HG03045 (cell line): ENCODE measurements around the gene FAM83G.
"Not testable (repeated sequence)": the region's sequence is repeated elsewhere in the genome, so short reads cannot be mapped to it uniquely, and the experiment has no call there.

Experiments used
- ATAC-seq: cut with Tn5 transposase; IDR thresholded peaks from one replicate; pipeline ENCODE4 v1.9.1; 2021; ENCODE audit warnings: mild to moderate bottlenecking, moderate library complexity; ENCODE audit not compliant: unreplicated experiment

FAM83G gene

GRCh38 chr17:19023209-19023999 lies 18.8 kb upstream of the FAM83G start:
- ATAC-seq = no peak

GRCh38 chr17:19022747-19023146 lies 18.2 kb upstream of the FAM83G start:
- no peak for ATAC-seq

GRCh38 chr17:19022128-19022527 lies 17.6 kb upstream of the FAM83G start:
- no peak for ATAC-seq

GRCh38 chr17:19021622-19022083 lies 17.1 kb upstream of the FAM83G start:
- ATAC-seq = no peak

- not testable (repeated sequence) for ATAC-seq
Observed at GRCh38 chr17:19021011-19021621, 16.6 kb upstream of the FAM83G start.

- ATAC-seq = no peak
Observed at GRCh38 chr17:19020016-19020415, 15.5 kb upstream of the FAM83G start.

- ATAC-seq = no peak
Observed at GRCh38 chr17:19019041-19019941, 14.7 kb upstream of the FAM83G start.

DNA sequence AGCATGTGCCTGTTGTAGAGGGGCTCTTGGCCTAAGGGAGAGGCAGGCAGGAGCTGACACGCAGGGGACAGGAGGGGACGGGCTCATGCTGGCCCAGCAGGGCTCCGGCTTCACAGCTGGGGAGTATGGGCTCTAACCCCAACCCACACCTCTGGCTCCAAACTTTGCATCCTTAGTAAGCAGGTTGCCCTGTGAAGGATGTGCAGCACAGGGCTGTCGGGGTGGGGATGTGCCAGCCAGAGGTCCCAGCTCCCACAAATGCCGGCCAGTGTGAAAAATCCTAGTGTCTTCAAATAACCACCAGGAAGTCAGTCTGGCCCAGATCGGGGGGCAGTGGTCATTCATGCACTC lies 14.0 kb upstream of the FAM83G start:
- ATAC-seq = no peak

GRCh38 chr17:19017804-19018599 lies 13.4 kb upstream of the FAM83G start:
- ATAC-seq = no peak

- ATAC-seq = no peak
Observed at GRCh38 chr17:19017401-19017800, 12.8 kb upstream of the FAM83G start.

- no peak for ATAC-seq
Observed at GRCh38 chr17:19016881-19017280, 12.3 kb upstream of the FAM83G start.

DNA sequence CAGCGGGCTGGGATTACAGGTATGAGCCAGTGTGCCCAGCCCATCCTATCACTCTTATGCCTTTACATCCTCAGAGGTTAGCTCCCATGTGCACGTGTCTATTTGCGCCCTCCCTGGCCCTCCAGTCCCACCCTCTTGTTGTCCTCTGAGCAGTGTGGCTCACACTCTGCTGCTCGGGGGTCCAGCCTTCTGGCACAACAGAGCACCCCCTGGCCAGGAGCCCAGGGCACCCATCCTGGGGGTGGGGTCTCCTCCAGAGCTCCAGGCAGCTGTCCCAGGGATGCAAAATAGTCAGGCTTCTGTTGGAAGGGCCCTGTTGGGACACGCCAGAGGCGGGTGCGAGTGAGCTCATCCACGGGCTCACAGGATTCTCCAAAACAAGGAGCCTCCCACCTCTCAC lies 11.7 kb upstream of the FAM83G start:
- no peak for ATAC-seq

DNA sequence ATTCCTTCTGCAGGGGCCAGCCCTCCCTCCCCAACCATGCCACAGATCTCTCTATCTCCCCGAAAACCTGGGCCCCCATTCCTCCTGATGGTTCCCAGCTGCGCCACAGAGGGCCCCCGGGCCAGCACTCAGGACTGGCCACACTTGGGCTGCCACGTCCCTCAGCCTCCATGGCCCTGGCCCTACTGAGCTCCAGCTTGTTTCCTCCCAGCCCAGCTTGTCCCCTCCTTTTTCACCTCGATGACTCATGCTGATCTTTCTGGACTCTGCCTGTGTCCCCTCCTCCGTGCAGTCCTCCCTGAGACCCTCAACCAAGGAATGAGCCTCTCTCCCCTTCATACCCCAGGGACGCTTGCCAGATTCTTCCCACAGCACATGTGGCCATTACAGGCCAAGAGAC lies 10.9 kb upstream of the FAM83G start:
- ATAC-seq = no peak

DNA sequence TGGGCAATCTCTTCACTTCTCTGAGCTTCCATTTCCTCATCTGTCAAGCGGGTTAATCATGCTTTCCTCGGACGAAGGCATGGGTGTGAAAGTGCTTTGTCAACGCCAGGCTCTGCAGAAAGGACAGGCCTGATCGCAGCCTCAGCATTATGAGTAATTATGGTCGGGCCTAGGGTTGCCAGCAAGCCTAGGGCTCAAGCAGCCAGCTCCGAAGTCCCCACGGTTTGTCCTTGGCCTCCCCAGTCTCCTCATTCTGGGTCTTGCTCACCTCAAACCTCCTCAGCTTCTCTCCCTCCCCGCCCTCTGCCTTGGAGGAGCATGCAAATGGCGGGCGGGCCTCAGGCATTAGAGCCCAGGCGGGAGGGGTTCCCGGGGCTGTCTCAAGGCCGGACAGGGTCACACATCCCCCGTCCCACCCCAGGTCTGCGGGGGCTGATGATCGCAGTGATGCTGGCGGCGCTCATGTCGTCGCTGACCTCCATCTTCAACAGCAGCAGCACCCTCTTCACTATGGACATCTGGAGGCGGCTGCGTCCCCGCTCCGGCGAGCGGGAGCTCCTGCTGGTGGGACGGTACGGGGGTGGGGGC lies 10.2 kb upstream of the FAM83G start:
- no peak for ATAC-seq

DNA sequence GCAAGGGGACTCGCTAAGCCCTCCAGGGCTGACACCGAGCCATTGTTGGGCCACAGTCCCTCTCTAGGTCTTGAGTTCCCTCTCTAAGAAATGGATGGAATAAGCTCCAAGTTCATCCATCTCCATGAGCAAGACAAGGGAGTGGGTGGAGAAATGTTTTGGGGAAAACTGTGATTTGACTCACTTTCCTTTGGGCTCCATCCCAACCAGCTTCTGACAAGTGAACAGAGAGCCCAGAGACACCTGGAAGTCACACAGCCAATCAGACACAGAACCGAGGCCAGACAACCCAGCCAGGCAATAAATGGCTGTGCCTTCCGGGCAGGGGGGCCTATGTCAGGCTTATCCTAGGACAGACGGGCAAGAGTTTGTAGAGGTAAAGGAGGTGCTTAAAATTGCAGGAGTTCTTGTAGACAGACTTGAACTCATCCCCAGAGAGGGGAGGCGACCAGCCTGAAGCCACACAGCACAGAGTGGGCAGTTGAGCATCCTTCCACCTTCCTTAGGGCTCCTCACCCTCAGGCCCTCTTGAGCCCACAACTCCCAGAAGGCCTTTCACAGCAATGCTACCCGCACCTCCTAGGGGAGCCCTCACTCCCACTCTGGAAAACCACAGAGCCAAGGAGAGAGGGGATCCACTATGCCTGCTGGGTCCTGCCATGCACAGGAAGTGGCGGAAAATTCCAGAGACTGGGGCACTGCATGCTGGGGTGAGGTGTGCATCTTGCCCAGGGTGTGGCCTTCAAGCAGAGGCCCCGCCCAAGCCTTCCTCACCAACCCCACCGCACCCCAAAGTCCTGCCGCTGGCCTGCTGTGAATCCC lies 9.5 kb upstream of the FAM83G start:
- ATAC-seq = no peak

- no peak for ATAC-seq
Observed at GRCh38 chr17:19013226-19013625, 8.7 kb upstream of the FAM83G start.

DNA sequence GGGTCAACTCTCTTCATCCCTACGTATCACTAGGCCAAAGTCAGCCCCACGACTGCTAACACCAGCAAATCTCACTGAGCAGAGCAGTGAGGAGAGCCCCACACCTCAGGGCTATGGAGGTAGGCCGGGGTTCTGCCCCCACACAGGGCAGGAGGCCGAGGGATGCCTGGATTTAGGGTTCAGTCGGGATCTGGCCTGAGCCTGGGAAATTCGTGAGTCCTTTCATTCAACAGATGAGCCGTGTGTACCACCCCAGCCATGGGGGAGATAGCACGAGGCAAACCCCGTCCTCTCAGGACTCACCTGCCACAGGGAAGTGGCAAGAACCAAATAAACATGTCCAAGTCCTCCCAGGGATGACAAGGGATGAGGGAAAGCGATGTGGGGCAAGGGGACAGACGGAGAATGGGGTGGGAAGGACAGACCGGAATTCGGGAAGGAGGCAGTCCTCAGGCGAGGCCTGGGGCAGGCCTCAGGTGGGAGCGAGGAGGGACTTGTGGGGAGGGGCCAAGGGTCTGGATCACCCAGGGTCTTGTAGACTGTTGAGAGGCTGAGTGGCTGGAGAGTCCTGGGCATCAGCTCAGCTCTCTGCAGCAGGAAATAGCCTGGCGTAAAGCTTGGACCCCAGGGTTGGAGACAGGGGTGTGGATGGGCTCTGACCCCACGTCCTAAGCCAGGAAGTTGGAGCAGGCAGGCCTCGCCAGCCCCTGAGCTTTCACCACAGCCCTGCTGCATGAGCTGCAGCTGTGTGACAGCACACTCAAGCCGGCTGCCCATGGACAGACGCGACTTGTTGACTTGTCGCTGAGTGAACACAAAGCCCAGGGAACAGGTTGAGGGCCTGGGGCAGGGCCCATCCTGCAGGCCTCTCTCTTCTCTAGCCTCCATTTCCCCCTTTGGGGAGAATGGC lies 7.9 kb upstream of the FAM83G start:
- no peak for ATAC-seq

GRCh38 chr17:19011581-19011980 lies 7.0 kb upstream of the FAM83G start:
- no peak for ATAC-seq
